Astrocyte (in vitro differentiated cells and primary cell): ENCODE data around the gene MAP1LC3A. TPM values are rescaled to one million over a fixed set of nuclear protein-coding genes. Genes with fewer than 3 reads are reported as not detected.

Experiments
- DNase-seq: peaks from one replicate; pipeline ENCODE4 v3.0.0-alpha.2; 2010; ENCODE audit warnings: low read depth
- FAIRE-seq: peaks from 2 replicates; lab custom pipeline; 2011; peaks lifted over from hg19 to GRCh38; lab: Jason Lieb, UNC
- H2AFZ ChIP-seq: 2 replicates; pipeline ENCODE4 v1.6.0; 2012; ENCODE audit warnings: low read depth, low read length, inconsistent platforms
- H3K27ac ChIP-seq: 2 replicates; pipeline ENCODE4 v1.5.1; 2011; ENCODE audit warnings: low read depth, low read length, inconsistent platforms
- H3K27me3 ChIP-seq: 2 replicates; pipeline ENCODE4 v1.6.0; 2011; ENCODE audit warnings: low read length, inconsistent platforms; ENCODE audit not compliant: insufficient read depth
- H3K36me3 ChIP-seq: 2 replicates; pipeline ENCODE4 v1.5.1; 2011; ENCODE audit warnings: low read length, inconsistent platforms; ENCODE audit not compliant: insufficient read depth
- H3K4me1 ChIP-seq: 2 replicates; pipeline ENCODE4 v1.5.1; 2011; ENCODE audit warnings: low read length, inconsistent platforms; ENCODE audit not compliant: insufficient read depth
- H3K4me2 ChIP-seq: 2 replicates; pipeline ENCODE4 v1.6.0; 2012; ENCODE audit warnings: low read length, inconsistent platforms
- H3K4me3 ChIP-seq: 2 replicates; pipeline ENCODE4 v1.5.1; 2011; ENCODE audit warnings: low read depth, mild to moderate bottlenecking, low read length, inconsistent platforms; ENCODE audit not compliant: insufficient read depth
- H3K79me2 ChIP-seq: 2 replicates; pipeline ENCODE4 v1.6.0; 2012; ENCODE audit warnings: mild to moderate bottlenecking, low read length, inconsistent platforms; ENCODE audit not compliant: insufficient read depth
- H3K9ac ChIP-seq: 2 replicates; pipeline ENCODE4 v1.6.0; 2012; ENCODE audit warnings: mild to moderate bottlenecking, low read length, inconsistent platforms
- H3K9me3 ChIP-seq: 2 replicates; pipeline ENCODE4 v1.5.1; 2012; ENCODE audit warnings: low read depth, mild to moderate bottlenecking, low read length, inconsistent platforms; ENCODE audit not compliant: insufficient read depth
- H4K20me1 ChIP-seq: 2 replicates; pipeline ENCODE4 v1.6.0; 2012; ENCODE audit warnings: low read length, inconsistent platforms; ENCODE audit not compliant: insufficient read depth
- H3K27ac Mint-ChIP-seq: one replicate; pipeline ENCODE4 v1.8.0; 2021; ENCODE audit warnings: mild to moderate bottlenecking, mixed read lengths; ENCODE audit not compliant: unreplicated experiment
- H3K27me3 Mint-ChIP-seq: one replicate; pipeline ENCODE4 v1.8.0; 2021; ENCODE audit warnings: low read depth, mixed read lengths; ENCODE audit not compliant: unreplicated experiment
- H3K36me3 Mint-ChIP-seq: one replicate; pipeline ENCODE4 v1.8.0; 2021; ENCODE audit warnings: low read depth, mixed read lengths; ENCODE audit not compliant: unreplicated experiment
- H3K4me1 Mint-ChIP-seq: one replicate; pipeline ENCODE4 v1.8.0; 2021; ENCODE audit warnings: low read depth, mixed read lengths; ENCODE audit not compliant: unreplicated experiment
- H3K4me3 Mint-ChIP-seq: one replicate; pipeline ENCODE4 v1.8.0; 2021; ENCODE audit warnings: mild to moderate bottlenecking, moderate library complexity, mixed read lengths; ENCODE audit not compliant: unreplicated experiment
- H3K9me3 Mint-ChIP-seq: one replicate; pipeline ENCODE4 v1.8.0; 2021; ENCODE audit warnings: mild to moderate bottlenecking, mixed read lengths; ENCODE audit not compliant: unreplicated experiment
- CTCF ChIP-seq: IDR thresholded peaks from 2 replicates; pipeline ENCODE4 v1.5.1; 2011; ENCODE audit warnings: low read depth, mild to moderate bottlenecking, inconsistent platforms, low read length, moderate library complexity; ENCODE audit not compliant: insufficient read depth
- EZH2 ChIP-seq: IDR thresholded peaks from 2 replicates; pipeline ENCODE4 v1.6.1; 2012; ENCODE audit warnings: mild to moderate bottlenecking, low read length, inconsistent platforms; ENCODE audit not compliant: insufficient read depth
- total RNA-seq: library from RNA; stranded (reverse); gene quantifications from 2 replicates; pipeline ENCODE4 v1.2.1, GENCODE V29; 2021

The MAP1LC3A gene
- total RNA-seq, 1 donor from 2014 or later: 48.9 TPM

DNA sequence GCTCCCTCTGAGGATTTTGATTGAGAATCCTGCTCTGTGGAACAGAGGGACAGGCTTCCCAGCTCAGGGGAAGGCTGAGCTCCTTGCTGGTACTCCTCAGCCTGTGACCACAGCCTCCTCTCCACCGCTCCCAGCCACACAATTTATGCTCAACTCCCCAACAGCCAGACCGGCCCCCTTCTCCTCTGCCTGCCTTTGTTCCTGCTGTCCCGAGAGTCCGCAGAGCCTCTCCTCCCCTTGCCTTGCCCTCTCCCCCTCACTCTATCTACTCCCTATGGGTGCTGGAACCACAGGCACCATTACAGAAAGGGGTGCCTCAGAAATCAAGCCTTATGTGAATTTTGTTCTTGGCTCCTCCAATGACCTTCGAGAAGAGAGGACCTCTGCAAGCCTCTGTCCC is 15.9 kb downstream of the MAP1LC3A start:
- Histone ChIP-seq H3K27ac (no peak overlapping the region), H2AFZ (no peak overlapping the region), H4K20me1 (no peaks in the 10 kb centered on the region), H3K4me3 (no peak overlapping the region), H3K36me3 (no peaks in the 10 kb centered on the region), H3K27me3 (no peaks in the 10 kb centered on the region), H3K4me1 (peaks cover 16% of the 10 kb centered on the region), H3K9me3 (no peaks in the 10 kb centered on the region), H3K4me2 (no peak overlapping the region), H3K9ac (no peak overlapping the region), H3K79me2 (no peaks in the 10 kb centered on the region)
- TF ChIP-seq EZH2: no peak
- no peak for TF ChIP-seq CTCF
- no peak overlapping the region for H3K27ac Mint-ChIP-seq
- no peak for FAIRE-seq
- H3K36me3 Mint-ChIP-seq: peaks cover 12% of the 10 kb centered on the region
- H3K27me3 Mint-ChIP-seq: no peaks in the 10 kb centered on the region
- no peak overlapping the region for H3K4me3 Mint-ChIP-seq
- DNase-seq: no peak
- H3K9me3 Mint-ChIP-seq: no peaks in the 10 kb centered on the region
- H3K4me1 Mint-ChIP-seq: peaks cover 15% of the 10 kb centered on the region

GRCh38 chr20:34574861-34575260 is 16.3 kb downstream of the MAP1LC3A start:
- H3K4me3 Mint-ChIP-seq: no peak overlapping the region
- Histone ChIP-seq H3K27ac (no peak overlapping the region), H3K4me2 (no peak overlapping the region), H3K36me3 (no peaks in the 10 kb centered on the region), H3K4me1 (peaks cover 21% of the 10 kb centered on the region), H2AFZ (no peak overlapping the region), H3K27me3 (no peaks in the 10 kb centered on the region), H3K9me3 (no peaks in the 10 kb centered on the region), H3K9ac (no peak overlapping the region), H4K20me1 (no peaks in the 10 kb centered on the region), H3K79me2 (no peaks in the 10 kb centered on the region), H3K4me3 (no peak overlapping the region)
- no peaks in the 10 kb centered on the region for H3K9me3 Mint-ChIP-seq
- TF ChIP-seq EZH2: no peak
- TF ChIP-seq CTCF: no peak
- no peaks in the 10 kb centered on the region for H3K27me3 Mint-ChIP-seq
- no peak for FAIRE-seq
- no peak overlapping the region for H3K27ac Mint-ChIP-seq
- no peak for DNase-seq
- peaks cover 19% of the 10 kb centered on the region for H3K4me1 Mint-ChIP-seq
- H3K36me3 Mint-ChIP-seq: peaks cover 12% of the 10 kb centered on the region

DNA sequence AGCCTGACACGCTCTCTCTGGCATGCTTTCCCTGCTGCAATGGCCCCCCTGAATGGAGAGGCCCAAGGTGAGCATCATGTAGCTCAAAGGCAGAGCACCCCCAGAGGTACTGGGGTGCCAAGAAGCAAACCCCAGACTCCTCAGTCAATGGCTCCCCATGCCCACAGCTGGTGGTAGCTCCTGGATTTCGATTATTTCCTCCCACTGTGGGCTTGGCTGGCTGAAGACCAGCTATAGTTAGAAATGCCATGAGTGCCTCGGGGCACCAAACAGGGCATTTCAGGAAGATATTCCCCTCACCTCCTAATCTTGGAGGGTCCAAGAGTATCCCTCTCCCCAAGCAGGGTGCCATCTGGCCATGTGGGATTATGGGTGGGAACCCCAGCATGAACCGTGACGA is 16.8 kb downstream of the MAP1LC3A start:
- Histone ChIP-seq H3K27me3 (no peaks in the 10 kb centered on the region), H3K9me3 (no peaks in the 10 kb centered on the region), H2AFZ (no peak overlapping the region), H3K4me1 (peaks cover 25% of the 10 kb centered on the region), H3K4me3 (no peak overlapping the region), H4K20me1 (no peaks in the 10 kb centered on the region), H3K79me2 (no peaks in the 10 kb centered on the region), H3K27ac (no peak overlapping the region), H3K9ac (no peak overlapping the region), H3K4me2 (no peak overlapping the region), H3K36me3 (no peaks in the 10 kb centered on the region)
- no peak overlapping the region for H3K27ac Mint-ChIP-seq
- no peak for FAIRE-seq
- H3K4me3 Mint-ChIP-seq: no peak overlapping the region
- peaks cover 14% of the 10 kb centered on the region for H3K36me3 Mint-ChIP-seq
- TF ChIP-seq CTCF (no peak), EZH2 (no peak)
- H3K27me3 Mint-ChIP-seq: no peaks in the 10 kb centered on the region
- no peaks in the 10 kb centered on the region for H3K9me3 Mint-ChIP-seq
- no peak for DNase-seq
- peaks cover 23% of the 10 kb centered on the region for H3K4me1 Mint-ChIP-seq
